Measurements from ENCODE around the gene VCL.
"Not testable (repeated sequence)": the region's sequence is repeated elsewhere in the genome, so short reads cannot be mapped to it uniquely, and the experiment has no call there.

Gene VCL

GRCh38 chr10:73997787-73998622, at the start of gene VCL:
VCL (plus strand) TSS chr10:73998116; CDS start chr10:73998208, 92 bp downstream.
- Mint-ChIP-seq H3K9me3 (no peaks in the 10 kb centered on the region), H3K4me1 (peaks cover 66% of the 10 kb centered on the region), H3K27ac (peak within 1 kb of the TSS; percentile 87)

GRCh38 chr10:73948947-73949633, 48.8 kb upstream of the VCL start:
- Mint-ChIP-seq H3K4me1 (no peaks in the 10 kb centered on the region), H3K27ac (no peak overlapping the region), H3K27me3 (no peaks in the 10 kb centered on the region), H3K36me3 (no peaks in the 10 kb centered on the region), H3K4me3 (no peak overlapping the region), H3K9me3 (no peaks in the 10 kb centered on the region)
- ATAC-seq = no peak

More at GRCh38 chr10:73997787-73998622, at the start of gene VCL:
- peaks cover 18% of the 10 kb centered on the region for H3K36me3 Mint-ChIP-seq
- no peaks in the 10 kb centered on the region for H3K27me3 Mint-ChIP-seq
- ATAC-seq = peak; percentile 99
- peak within 1 kb of the TSS; percentile 99 for H3K4me3 Mint-ChIP-seq

GRCh38 chr10:73950155-73950948, 47.6 kb upstream of the VCL start:
- no peaks in the 10 kb centered on the region for H3K9me3 Mint-ChIP-seq
- H3K27me3 Mint-ChIP-seq = no peaks in the 10 kb centered on the region
- H3K4me3 Mint-ChIP-seq = no peak overlapping the region
- no peaks in the 10 kb centered on the region for H3K36me3 Mint-ChIP-seq
- H3K4me1 Mint-ChIP-seq = peaks cover 3% of the 10 kb centered on the region
- ATAC-seq = no peak
- H3K27ac Mint-ChIP-seq = no peak overlapping the region

- Mint-ChIP-seq H3K9me3 (no peaks in the 10 kb centered on the region), H3K27me3 (no peaks in the 10 kb centered on the region), H3K27ac (peak overlapping the region; percentile 22), H3K4me3 (no peak overlapping the region), H3K4me1 (peaks cover 33% of the 10 kb centered on the region), H3K36me3 (no peaks in the 10 kb centered on the region)
- ATAC-seq = no peak
Measured at GRCh38 chr10:73953665-73954064, 44.3 kb upstream of the VCL start.

- Mint-ChIP-seq H3K36me3 (no peaks in the 10 kb centered on the region), H3K4me3 (no peak overlapping the region), H3K9me3 (no peaks in the 10 kb centered on the region), H3K27ac (peak overlapping the region; percentile 95), H3K4me1 (peaks cover 44% of the 10 kb centered on the region), H3K27me3 (no peaks in the 10 kb centered on the region)
- ATAC-seq = no peak
Measured at GRCh38 chr10:73954737-73955136, 43.2 kb upstream of the VCL start.

GRCh38 chr10:73955719-73956118, 42.2 kb upstream of the VCL start:
- no peak for ATAC-seq
- Mint-ChIP-seq H3K4me3 (peak overlapping the region; percentile 26), H3K27me3 (no peaks in the 10 kb centered on the region), H3K9me3 (no peaks in the 10 kb centered on the region), H3K27ac (peak overlapping the region; percentile 95), H3K4me1 (peaks cover 54% of the 10 kb centered on the region), H3K36me3 (no peaks in the 10 kb centered on the region)

- Mint-ChIP-seq H3K27ac (peak overlapping the region; percentile 95), H3K27me3 (no peaks in the 10 kb centered on the region), H3K36me3 (no peaks in the 10 kb centered on the region), H3K4me3 (peak overlapping the region; percentile 66), H3K4me1 (peaks cover 61% of the 10 kb centered on the region), H3K9me3 (no peaks in the 10 kb centered on the region)
- peak; percentile 88 for ATAC-seq
Measured at GRCh38 chr10:73956476-73957359, 41.2 kb upstream of the VCL start.

GRCh38 chr10:73959484-73960243, 38.3 kb upstream of the VCL start:
- Mint-ChIP-seq H3K4me3 (no peak overlapping the region), H3K27me3 (no peaks in the 10 kb centered on the region), H3K9me3 (no peaks in the 10 kb centered on the region), H3K4me1 (peaks cover 61% of the 10 kb centered on the region), H3K36me3 (no peaks in the 10 kb centered on the region), H3K27ac (peak overlapping the region; percentile 95)
- ATAC-seq = no peak

- no peak for ATAC-seq
- H3K4me3 Mint-ChIP-seq = no peak overlapping the region
Measured at GRCh38 chr10:73962386-73962785, 35.5 kb upstream of the VCL start.

GRCh38 chr10:73963533-73963932, 34.4 kb upstream of the VCL start:
- not testable (repeated sequence) for H3K27ac Mint-ChIP-seq, ATAC-seq, H3K27me3 Mint-ChIP-seq, H3K9me3 Mint-ChIP-seq, H3K4me3 Mint-ChIP-seq, H3K36me3 Mint-ChIP-seq
- H3K4me1 Mint-ChIP-seq = peaks cover 28% of the 10 kb centered on the region

More at GRCh38 chr10:73962386-73962785, 35.5 kb upstream of the VCL start:
- H3K4me1 Mint-ChIP-seq = peaks cover 38% of the 10 kb centered on the region
- H3K9me3 Mint-ChIP-seq = no peaks in the 10 kb centered on the region
- H3K36me3 Mint-ChIP-seq = no peaks in the 10 kb centered on the region
- no peak overlapping the region for H3K27ac Mint-ChIP-seq
- H3K27me3 Mint-ChIP-seq = no peaks in the 10 kb centered on the region

GRCh38 chr10:73964743-73965142, 33.2 kb upstream of the VCL start:
- peaks cover 16% of the 10 kb centered on the region for H3K4me1 Mint-ChIP-seq
- no peak for ATAC-seq
- no peaks in the 10 kb centered on the region for H3K9me3 Mint-ChIP-seq
- H3K4me3 Mint-ChIP-seq = no peak overlapping the region
- H3K27me3 Mint-ChIP-seq = no peaks in the 10 kb centered on the region
- no peaks in the 10 kb centered on the region for H3K36me3 Mint-ChIP-seq
- no peak overlapping the region for H3K27ac Mint-ChIP-seq

- H3K9me3 Mint-ChIP-seq, H3K4me1 Mint-ChIP-seq, H3K36me3 Mint-ChIP-seq, ATAC-seq, H3K27me3 Mint-ChIP-seq, H3K27ac Mint-ChIP-seq, H3K4me3 Mint-ChIP-seq: not testable (repeated sequence)
Measured at GRCh38 chr10:73965267-73965889, 32.5 kb upstream of the VCL start.

- no peaks in the 10 kb centered on the region for H3K9me3 Mint-ChIP-seq
- H3K27me3 Mint-ChIP-seq = no peaks in the 10 kb centered on the region
- H3K4me3 Mint-ChIP-seq = no peak overlapping the region
- no peaks in the 10 kb centered on the region for H3K36me3 Mint-ChIP-seq
- ATAC-seq = no peak
- peaks cover 2% of the 10 kb centered on the region for H3K4me1 Mint-ChIP-seq
- no peak overlapping the region for H3K27ac Mint-ChIP-seq
Measured at GRCh38 chr10:73965890-73966768, 31.8 kb upstream of the VCL start.
